Left colon (tissue), 2 donors: ENCODE measurements around the gene ZNF888. TPM values are rescaled to one million over a fixed set of nuclear protein-coding genes. Genes with fewer than 3 reads are reported as not detected.
"Not testable (repeated sequence)": the region's sequence is repeated elsewhere in the genome, so short reads cannot be mapped to it uniquely, and the experiment has no call there.

ENCODE experiments used
- ATAC-seq: fragments of 200-7000 bp; cut with Tn5 transposase; one replicate; pipeline ENCODE4 v1.9.1; 2020; ENCODE audit warnings: mild to moderate bottlenecking, moderate library complexity
- DNase-seq, 2 donors: peaks; one replicate each; pipeline ENCODE4 v3.0.0-alpha.2; 2020
- intact Hi-C, 2 donors: fragments of 100-400 bp; cut with DNase I in 1 of 2; cut with micrococcal nuclease in 1 of 2; formaldehyde crosslinking; loops; one replicate each; pipeline versions ENCODE4 v1.11.2 to v1.14.0; 2022; cut with DNase I, micrococcal nuclease
- total RNA-seq, 2 donors: library from RNA; stranded (reverse); fragmentation: NEBNext Ultra II Directional; extraction: Animal tissue kit (Norgen Biotek cat#: 25700); gene quantifications; one replicate each; pipeline ENCODE4 v1.2.1, GENCODE V29; 2021
- donor health status: DM: no; HTN: no; CAD: no.
- donor health status: DM: yes; HTN: yes; CAD: no.

ZNF888 gene
- total RNA-seq, 2 donors from 2014 or later = 11.4 to 18.3 TPM

GRCh38 chr19:52897138-52897935, 25.9 kb downstream of the ZNF888 start, which contains the start of gene ZNF320:
Gene ZNF320 (minus strand): TSS chr19:52897635. CDS start chr19:52890255, 7,380 bp downstream.
- intact Hi-C loops = no loop called here
- peak; percentile 97 for DNase-seq
- peak; percentile 97 for ATAC-seq

- DNase-seq (peak; percentile 80 to 85), ATAC-seq (peak; percentile 89)
- intact Hi-C loops = no loop called here
Observed at GRCh38 chr19:52896431-52897137, 26.6 kb downstream of the ZNF888 start.

DNA sequence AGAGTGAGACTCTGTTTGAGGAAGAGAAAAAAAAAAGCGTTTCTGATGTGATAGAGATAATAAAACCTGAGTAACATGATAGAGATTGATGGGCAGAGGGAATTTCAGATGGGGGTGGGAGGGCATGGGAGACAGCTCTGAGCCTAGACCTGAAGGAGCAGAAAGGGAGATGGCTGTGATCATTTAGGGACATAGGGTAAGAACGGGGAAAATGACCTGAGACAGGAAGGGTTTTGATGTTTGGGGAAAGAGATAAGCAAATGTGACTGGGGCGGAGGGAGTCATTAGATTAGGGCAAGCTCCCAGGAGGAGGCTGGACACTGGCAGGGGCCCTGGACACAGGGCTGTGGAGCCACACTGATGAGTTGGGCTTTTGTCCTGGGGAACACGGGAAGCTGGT, 31.9 kb downstream of the ZNF888 start:
- DNase-seq = no peak
- ATAC-seq = no peak
- intact Hi-C loops = no loop called here

GRCh38 chr19:52889931-52890330, 33.3 kb downstream of the ZNF888 start:
- intact Hi-C loops = no loop called here
- ATAC-seq (no peak), DNase-seq (no peak)

DNA sequence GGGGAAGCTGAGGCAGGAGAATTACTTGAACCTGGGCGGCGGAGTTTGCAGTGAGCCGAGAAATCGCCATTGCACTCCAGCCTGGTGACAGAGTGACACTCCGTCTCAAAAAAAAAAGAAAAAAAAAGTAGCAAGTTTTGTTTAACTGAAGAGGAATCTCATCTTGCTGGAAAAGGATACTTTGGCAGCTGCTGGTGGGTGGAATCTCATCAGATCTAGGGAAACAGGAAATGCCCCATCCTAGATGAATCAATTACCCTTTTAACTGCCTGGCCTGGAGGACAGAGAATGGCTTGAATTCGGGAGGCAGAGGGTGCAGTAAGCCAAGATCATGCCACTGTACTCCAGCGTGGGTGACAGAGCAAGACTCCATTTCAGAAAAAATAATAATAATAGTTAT, 34.2 kb downstream of the ZNF888 start:
- ATAC-seq (no peak), DNase-seq (no peak)
- intact Hi-C loops = no loop called here

- DNase-seq (no peak), ATAC-seq (no peak)
- intact Hi-C loops = no loop called here
Observed at GRCh38 chr19:52880895-52881389, 42.3 kb downstream of the ZNF888 start.

GRCh38 chr19:52872996-52873395, 50.2 kb downstream of the ZNF888 start:
- intact Hi-C loops, DNase-seq, ATAC-seq: not testable (repeated sequence)

GRCh38 chr19:52871466-52871865, 51.8 kb downstream of the ZNF888 start:
- intact Hi-C loops = no loop called here
- DNase-seq (no peak), ATAC-seq (no peak)

DNA sequence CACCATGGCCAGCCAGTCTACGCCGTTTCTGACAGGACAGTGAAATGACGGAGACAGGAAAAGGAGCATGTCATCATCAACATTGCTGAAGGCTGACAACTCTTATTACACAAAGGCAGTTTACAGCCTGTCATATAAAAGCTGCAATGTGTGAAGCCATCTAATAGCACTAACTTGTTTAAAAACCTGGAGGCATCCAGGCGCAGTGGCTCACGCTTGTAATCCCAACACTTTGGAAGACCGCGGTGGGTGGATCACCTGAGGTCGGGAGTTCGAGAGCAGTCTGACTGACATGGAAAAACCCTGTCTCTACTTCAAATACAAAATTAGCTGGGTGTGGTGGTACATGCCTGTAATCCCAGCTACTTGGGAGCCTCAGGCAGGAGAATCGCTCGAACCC, 55.2 kb downstream of the ZNF888 start:
- DNase-seq, intact Hi-C loops, ATAC-seq: not testable (repeated sequence)

GRCh38 chr19:52857378-52858191, 65.6 kb downstream of the ZNF888 start, which contains the start of gene ZNF468:
Gene ZNF468 (minus strand): TSS chr19:52857619. CDS start chr19:52854272, 3,347 bp downstream.
- ATAC-seq (peak; percentile 99), DNase-seq (peak; percentile 83 to 87)
- intact Hi-C loops = not testable (repeated sequence)

GRCh38 chr19:52856540-52857377, 66.5 kb downstream of the ZNF888 start:
- intact Hi-C loops, DNase-seq: not testable (repeated sequence)
- peak; percentile 47 for ATAC-seq

Other genes with a start within 250 kb of the ZNF888 start
- gene ZNF611, start 188.4 kb downstream of the ZNF888 start, total RNA-seq = 10 to 100 TPM; 13.1 to 15.6 TPM
- gene ZNF600, start 136.6 kb downstream of the ZNF888 start, total RNA-seq = 10 to 100 TPM; 11.8 to 12.0 TPM
- 10 to 100 TPM; 20.2 to 24.2 TPM for gene ZNF28, start 101.8 kb downstream of the ZNF888 start, total RNA-seq
- 10 to 100 TPM; 16.0 to 23.4 TPM for gene ZNF468, start 65.8 kb downstream of the ZNF888 start, total RNA-seq
- 10 to 100 TPM; 14.6 to 20.9 TPM for gene ZNF320, start 25.8 kb downstream of the ZNF888 start, total RNA-seq
- 10 to 100 TPM; 12.8 to 14.2 TPM for gene ZNF816, start 39.5 kb upstream of the ZNF888 start, total RNA-seq
- gene ERVV-1, start 90.5 kb upstream of the ZNF888 start, total RNA-seq = not detected
- not detected for gene ERVV-2, start 121.3 kb upstream of the ZNF888 start, total RNA-seq
- 10 to 100 TPM; 20.4 to 21.2 TPM for gene ZNF160, start 180.0 kb upstream of the ZNF888 start, total RNA-seq
- gene ZNF415, start 209.5 kb upstream of the ZNF888 start, total RNA-seq = 1 to 10 TPM; 6.1 to 7.2 TPM
- gene ZNF347, start 235.6 kb upstream of the ZNF888 start, total RNA-seq = 1 to 10 TPM; 6.3 to 8.0 TPM